COLO829 (cell line): ENCODE results near the gene SPIB.
"Not testable (repeated sequence)": the region's sequence is repeated elsewhere in the genome, so short reads cannot be mapped to it uniquely, and the experiment has no call there.

Experiments
- DNase-seq: peaks from one replicate; pipeline ENCODE4 v3.0.0; 2012; ENCODE audit warnings: low spot score

SPIB gene

GRCh38 chr19:50418176-50419021 lies at the start of gene SPIB:
Gene SPIB, plus strand, starts transcription at chr19:50418938. Its CDS starts 25 bp downstream, at chr19:50418963.
- DNase-seq: no peak

DNA sequence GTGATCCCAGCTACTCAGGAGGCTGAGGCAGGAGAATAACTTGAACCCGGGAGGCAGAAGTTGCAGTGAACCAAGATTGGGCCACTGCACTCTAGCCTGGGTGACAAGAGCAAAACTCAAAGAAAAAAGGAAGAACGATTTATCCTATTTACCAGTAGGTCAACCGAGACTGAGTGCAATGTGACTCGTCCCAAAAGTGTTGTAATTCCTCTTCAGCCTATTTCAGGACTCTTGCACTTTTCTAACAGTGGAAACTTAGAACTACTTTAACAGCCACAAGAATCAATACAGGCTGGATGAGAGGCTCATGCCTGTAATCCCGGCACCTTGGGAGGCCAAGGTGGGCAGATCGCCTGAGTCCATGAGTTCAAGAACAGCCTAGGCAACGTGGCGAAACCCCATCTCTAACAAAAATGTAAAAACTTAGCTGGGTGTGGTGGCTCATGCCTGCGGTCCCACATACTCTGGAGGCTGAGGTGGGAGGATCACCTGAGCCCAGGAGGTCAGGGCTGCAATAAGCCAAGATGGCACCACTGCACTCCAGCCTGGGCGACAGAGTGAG lies 46.7 kb upstream of the SPIB start:
- no peak for DNase-seq

- peak; percentile 92 for DNase-seq
These were observed 42.3 kb upstream of the SPIB start, which contains the start of gene NR1H2 for GRCh38 chr19:50376166-50377050. Gene NR1H2, plus strand, starts transcription at chr19:50376457. Its CDS starts 1,149 bp downstream, at chr19:50377606.

GRCh38 chr19:50377051-50377461 lies 41.7 kb upstream of the SPIB start:
- no peak for DNase-seq

- no peak for DNase-seq
These were observed 41.2 kb upstream of the SPIB start for GRCh38 chr19:50377517-50377916.

GRCh38 chr19:50378169-50378862 lies 40.4 kb upstream of the SPIB start:
- DNase-seq: no peak

- DNase-seq: no peak
These were observed 39.9 kb upstream of the SPIB start for GRCh38 chr19:50378863-50379236.

- no peak for DNase-seq
These were observed 39.1 kb upstream of the SPIB start for GRCh38 chr19:50379602-50380001.

GRCh38 chr19:50380137-50380536 lies 38.6 kb upstream of the SPIB start:
- no peak for DNase-seq

- no peak for DNase-seq
These were observed 38.0 kb upstream of the SPIB start for GRCh38 chr19:50380751-50381151.

DNA sequence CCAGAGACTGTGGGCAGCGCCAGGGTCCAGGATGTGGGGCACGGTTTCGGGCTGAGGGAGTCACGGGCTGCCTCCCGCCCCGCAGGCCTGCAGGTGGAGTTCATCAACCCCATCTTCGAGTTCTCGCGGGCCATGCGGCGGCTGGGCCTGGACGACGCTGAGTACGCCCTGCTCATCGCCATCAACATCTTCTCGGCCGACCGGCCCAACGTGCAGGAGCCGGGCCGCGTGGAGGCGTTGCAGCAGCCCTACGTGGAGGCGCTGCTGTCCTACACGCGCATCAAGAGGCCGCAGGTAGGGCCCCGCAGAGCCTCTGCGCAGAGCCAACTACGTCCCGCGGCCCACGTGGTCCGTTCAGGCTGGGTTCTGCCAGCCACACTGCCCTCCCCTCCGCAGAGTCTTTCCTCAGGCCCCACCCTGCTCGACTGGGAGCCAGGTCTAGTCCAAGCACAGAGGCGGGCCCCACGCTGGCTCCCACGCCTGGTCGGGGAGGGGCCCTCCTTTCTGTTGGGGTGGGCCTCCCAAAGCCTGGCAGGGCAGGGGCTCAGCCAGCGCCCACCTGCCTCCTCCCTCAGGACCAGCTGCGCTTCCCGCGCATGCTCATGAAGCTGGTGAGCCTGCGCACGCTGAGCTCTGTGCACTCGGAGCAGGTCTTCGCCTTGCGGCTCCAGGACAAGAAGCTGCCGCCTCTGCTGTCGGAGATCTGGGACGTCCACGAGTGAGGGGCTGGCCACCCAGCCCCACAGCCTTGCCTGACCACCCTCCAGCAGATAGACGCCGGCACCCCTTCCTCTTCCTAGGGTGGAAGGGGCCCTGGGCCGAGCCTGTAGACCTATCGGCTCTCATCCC lies 36.6 kb upstream of the SPIB start:
- no peak for DNase-seq

GRCh38 chr19:50383001-50383851 lies 35.5 kb upstream of the SPIB start:
- DNase-seq: no peak

DNA sequence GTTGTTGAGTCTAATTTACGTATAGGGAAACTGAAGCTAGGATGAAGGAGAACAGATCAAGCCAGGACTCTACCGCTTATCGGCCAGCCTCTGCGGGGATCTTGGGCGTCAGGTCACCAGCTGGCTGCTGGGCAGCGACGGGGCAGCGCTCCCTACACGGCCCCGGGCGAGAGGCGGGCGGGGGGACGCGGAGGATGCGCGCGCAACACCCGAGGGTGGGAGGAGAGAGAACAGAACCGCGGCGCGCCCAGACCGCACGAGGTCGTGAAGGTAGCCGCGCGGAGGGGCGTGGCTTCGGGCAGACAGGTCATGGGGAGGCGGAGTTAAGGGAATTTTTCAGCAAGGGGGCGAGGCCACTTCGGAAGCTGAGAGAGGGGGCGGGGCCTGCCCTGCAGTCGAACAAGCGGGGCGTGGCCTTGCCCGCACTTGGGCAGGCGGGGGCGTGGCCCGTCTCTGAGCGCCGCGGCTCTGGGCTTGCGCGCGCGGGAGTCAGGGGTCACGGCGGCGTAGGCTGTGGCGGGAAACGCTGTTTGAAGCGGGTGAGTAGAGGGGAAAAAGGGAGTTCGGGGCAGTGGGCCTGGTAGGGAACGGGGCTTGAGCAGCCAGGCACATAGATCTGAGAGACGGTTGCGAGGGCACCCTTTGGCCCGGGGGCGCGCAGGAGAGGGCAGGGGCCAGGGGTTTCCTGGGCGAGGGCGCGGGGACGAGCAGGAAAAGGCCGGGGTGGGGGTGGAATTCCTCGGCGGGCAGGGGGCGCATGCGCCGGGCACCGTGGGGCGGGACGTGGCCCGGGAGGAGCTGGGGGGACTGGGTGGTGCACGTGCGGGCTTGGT lies 34.7 kb upstream of the SPIB start, which contains the start of gene POLD1:
Gene POLD1 (plus strand): TSS at position 496 of the 833 bp plus-strand sequence. CDS start 14,505 bp downstream, outside the sequence.
- DNase-seq: peak; percentile 100

DNA sequence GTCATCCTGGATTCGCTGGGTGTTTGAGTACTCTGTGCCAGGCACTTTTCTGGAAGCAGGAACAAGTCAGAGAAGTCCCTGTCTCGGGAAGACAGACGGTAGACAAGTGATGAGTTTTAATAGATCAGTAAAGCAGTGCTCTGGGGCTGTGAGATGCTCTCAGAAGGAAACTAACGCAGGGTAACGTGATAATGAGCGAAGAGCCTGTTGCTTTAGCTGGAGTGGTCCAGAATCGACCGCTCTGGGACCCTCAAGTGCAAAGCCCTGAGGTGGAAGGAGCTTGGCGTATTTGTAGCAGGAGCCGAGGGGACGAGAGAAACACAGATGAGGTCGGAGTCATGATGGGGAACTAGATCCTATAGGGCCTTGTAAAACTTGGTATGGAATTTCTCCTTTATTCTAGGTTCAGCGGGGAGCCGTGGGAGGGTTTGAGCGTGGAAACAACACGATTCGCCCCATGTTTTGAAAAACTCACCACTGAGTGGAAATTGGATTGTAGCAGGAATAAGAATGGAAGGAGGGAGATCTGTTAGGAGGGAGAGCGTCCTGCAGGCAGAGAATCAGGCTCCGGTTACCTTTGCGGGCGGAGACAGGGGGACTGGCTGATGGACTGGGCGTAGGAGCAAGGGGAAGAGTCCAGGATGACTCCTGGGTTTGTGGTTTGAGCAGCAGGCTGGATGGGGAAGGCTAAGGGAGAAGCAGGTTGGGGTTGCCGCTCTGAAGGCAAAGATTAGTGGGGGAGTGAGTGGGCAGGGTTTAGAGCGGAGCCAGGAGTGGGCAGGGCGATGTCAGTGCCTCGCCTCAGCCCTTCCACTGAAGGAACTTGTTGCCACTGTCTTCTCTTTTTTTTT lies 33.8 kb upstream of the SPIB start:
- DNase-seq: no peak

GRCh38 chr19:50387176-50387867 lies 31.4 kb upstream of the SPIB start:
- DNase-seq: no peak

GRCh38 chr19:50387868-50388245 lies 30.9 kb upstream of the SPIB start:
- no peak for DNase-seq

GRCh38 chr19:50390295-50390694 lies 28.4 kb upstream of the SPIB start:
- DNase-seq: not testable (repeated sequence)
